SU-DHL-6 (cell line): ENCODE data around the gene WDR36.

Source experiments
- CTCF ChIP-seq: fragments of 200-600 bp; sonication (generic); IDR thresholded peaks from one replicate; pipeline ENCODE4 v1.5.1; 2017; ENCODE audit warnings: antibody characterized with exemption, mild to moderate bottlenecking, low read length, moderate library complexity; ENCODE audit not compliant: insufficient read depth, poor library complexity, severe bottlenecking
- EZH2phosphoT487 ChIP-seq: fragments of 200-600 bp; sonication (generic), shearing (Covaris generic); conservative IDR thresholded peaks from 2 replicates; pipeline ENCODE4 v1.6.1; 2018; ENCODE audit warnings: mild to moderate bottlenecking, antibody characterized with exemption, low read length, moderate library complexity, mixed read lengths

- TF ChIP-seq CTCF (no peak), EZH2phosphoT487 (no peak)
Measured at GRCh38 chr5:111111956-111112355, 19.8 kb downstream of the WDR36 start.
